GM15510 (cell line): ENCODE measurements around the gene VPS4B.

Experiments
- POLR2A ChIP-seq: IDR thresholded peaks from 3 replicates; pipeline ENCODE4 v1.6.1; 2011; ENCODE audit warnings: borderline replicate concordance; ENCODE audit not compliant: insufficient read length; ENCODE audit errors: extremely low read depth

VPS4B gene

DNA sequence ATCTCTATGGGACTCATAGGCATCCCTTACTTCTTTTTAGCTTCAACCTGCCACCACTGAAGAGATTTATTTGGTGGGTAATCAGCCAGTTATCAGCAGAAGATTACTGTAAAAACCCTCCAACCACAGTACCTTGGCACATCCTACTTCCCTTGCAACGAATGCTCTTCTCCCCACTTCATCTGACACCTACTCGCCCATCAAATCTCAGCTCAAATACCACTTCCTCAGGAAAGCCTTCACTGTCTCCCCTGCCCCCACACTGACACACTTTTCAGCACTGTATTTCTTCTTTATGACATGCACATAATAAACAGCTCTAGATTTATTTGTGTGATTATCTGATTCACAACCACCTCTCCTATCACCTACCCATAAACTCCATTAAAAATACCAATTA, 58.3 kb downstream of the VPS4B start:
- TF ChIP-seq POLR2A: no peak

GRCh38 chr18:63356272-63356896, 65.9 kb downstream of the VPS4B start:
- no peak for TF ChIP-seq POLR2A

DNA sequence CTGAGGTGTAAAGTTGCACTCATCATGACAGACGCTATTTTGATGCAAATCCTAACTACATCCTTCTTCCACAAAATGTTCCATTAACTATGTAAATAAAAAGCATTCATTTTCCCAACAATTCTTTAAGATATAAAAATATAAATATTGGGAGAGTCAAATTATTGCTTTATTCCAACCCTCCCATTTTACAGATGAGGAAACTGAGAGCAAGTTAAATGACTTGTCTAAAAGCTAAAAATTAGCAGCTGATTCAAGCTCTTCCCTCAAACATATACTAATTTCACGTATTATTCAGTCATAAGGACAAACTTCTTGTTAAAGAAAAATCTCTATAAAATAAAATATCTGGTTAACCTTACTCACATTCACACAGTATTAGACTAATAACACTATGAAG, 72.0 kb downstream of the VPS4B start:
- no peak for TF ChIP-seq POLR2A

DNA sequence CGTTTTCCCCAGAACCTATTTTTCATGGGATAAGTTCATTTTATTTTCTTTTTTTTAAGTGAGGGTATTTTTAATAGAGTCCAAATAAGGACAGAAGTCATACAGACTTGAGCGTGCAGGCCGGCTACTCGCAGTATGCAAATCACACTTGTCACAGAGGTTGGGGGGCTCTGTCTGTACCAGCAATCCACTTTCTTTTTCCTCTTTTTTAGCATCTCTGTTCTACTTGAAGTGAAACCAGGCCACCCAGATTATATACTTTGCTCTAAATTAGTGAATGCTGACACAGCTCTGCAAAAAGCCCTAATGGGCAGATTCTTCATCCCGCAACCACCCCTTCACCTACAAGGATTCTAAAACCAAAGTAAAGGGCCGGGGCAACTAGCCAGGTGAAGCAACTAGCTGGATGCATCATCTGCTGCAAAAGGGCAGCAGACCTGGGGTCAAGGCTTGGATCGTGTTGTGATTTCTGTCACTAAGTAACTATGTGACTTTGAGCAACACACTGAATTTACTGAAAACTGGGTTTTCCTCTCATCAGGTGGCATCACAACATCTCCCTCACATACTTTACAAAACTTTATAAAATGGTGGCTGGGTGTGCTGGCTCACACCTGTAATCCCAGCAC, 73.7 kb downstream of the VPS4B start:
- no peak for TF ChIP-seq POLR2A

- no peak for TF ChIP-seq POLR2A
Observed at GRCh38 chr18:63346480-63347183, 75.6 kb downstream of the VPS4B start.

DNA sequence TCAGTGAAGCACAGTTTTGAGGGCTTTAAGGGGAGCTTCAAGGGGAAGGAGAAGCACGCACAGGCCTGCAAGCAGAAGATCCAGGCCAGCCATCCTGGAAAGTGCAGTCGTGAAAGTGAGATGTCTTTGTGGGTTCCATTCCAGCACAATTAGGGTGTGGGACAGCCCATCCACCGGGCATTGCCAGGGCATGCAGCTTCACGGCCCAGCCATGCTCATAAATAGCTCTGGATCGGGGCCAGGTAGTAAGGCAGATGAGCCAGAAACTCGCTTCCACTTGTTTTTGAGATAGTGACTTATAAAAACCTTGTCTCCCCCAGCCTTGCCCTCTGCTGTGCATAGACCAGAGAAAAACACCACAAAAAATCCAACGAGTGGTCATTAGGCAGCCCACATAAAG, 76.2 kb downstream of the VPS4B start:
- TF ChIP-seq POLR2A: no peak

DNA sequence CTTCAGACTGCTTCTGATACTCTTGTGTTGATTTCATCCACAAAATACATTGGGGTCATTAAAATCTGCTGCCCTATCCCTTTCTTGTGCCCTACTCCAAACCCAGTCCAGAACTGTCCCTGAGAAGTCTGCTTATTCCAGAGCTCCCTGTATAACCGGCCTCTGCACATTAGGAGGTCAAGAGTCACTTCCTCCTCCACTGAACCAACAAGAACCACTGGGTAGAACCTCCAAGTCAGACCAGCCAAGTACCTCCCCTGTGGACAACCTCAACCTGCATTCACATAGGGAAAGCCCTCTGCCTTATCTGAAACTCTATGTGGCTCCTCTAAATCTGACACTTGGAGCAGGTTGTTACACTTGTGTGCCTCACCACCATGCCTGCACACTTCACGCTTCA, 77.4 kb downstream of the VPS4B start:
- no peak for TF ChIP-seq POLR2A

GRCh38 chr18:63344263-63344662, 78.0 kb downstream of the VPS4B start:
- no peak for TF ChIP-seq POLR2A

GRCh38 chr18:63342206-63342605, 80.1 kb downstream of the VPS4B start:
- TF ChIP-seq POLR2A: no peak

DNA sequence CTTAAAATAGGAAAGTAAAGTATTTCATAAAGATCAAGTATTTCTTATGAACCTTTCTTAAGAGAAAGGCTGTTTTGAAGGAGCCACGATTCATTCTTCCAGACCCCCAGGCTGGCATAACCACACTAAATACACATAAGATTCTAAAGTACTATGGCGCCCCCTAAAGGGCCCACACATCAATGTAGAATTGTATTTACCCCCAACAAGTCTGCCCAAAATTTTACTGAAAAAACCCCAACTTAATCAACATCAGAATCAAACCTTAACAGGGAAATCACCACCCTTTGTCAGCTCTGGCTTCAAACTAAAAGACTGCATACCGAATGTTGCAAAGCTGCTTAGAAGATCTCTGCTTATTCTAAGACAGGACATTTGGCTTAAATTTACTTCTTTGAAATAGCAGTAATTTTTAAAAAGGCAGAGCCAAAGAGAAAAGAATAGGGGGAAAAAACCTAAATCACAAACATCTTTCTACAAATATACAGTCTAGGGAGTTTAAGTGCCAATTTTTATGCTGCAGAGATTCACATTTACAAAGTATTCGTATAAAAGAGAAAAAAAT, 82.3 kb downstream of the VPS4B start:
- TF ChIP-seq POLR2A: no peak
